HCT116 (cell line): ENCODE results near the gene IGF2R. TPM values are rescaled to one million over a fixed set of nuclear protein-coding genes. Genes with fewer than 3 reads are reported as not detected.

ENCODE experiments used
- ATAC-seq: fragments of 200-7000 bp; cut with Tn5 transposase; 2 replicates; pipeline ENCODE4 v1.9.1; 2020; ENCODE audit warnings: mild to moderate bottlenecking, moderate library complexity
- BruUV-seq: library from RNA; stranded (reverse); fragments of 400-500 nt; replicated peaks from 2 replicates; lab custom pipeline; 2021; lab: Mats Ljungman, UMichigan
- CTCF ChIA-PET: fragments of 300-600 bp; sonication (Branson Sonifier 250); formaldehyde crosslinking; loops from one replicate; lab custom pipeline; 2021; ENCODE audit warnings: antibody characterized with exemption; lab: Charles Lee
- POLR2A ChIA-PET: fragments of 300-600, 350-600 bp; sonication (Branson Sonifier 250); formaldehyde crosslinking; loops from one replicate; lab custom pipeline; 2021; ENCODE audit warnings: antibody characterized with exemption; lab: Charles Lee
- RAD21 ChIA-PET, 2 experiments: fragments of 300-600 bp; sonication (Branson Sonifier 250); formaldehyde crosslinking; loops; one replicate each; lab custom pipeline; 2023; ENCODE audit warnings: low total read pairs in 2 of 2; ENCODE audit not compliant: uncharacterized antibody in 2 of 2, unreplicated experiment in 2 of 2, low non-redundant PET in 1 of 2; lab: Charles Lee
- DNase-seq: peaks from one replicate; pipeline ENCODE4 v3.0.0-alpha.2; 2010; ENCODE audit warnings: low read depth, low spot score
- H2AFZ ChIP-seq: fragments of 200-600 bp; shearing (Covaris generic), sonication (generic); 2 replicates; pipeline ENCODE4 v1.6.1; 2017; ENCODE audit warnings: low read depth, mixed run types, mixed read lengths, antibody characterized with exemption, low read length; ENCODE audit not compliant: poor library complexity, severe bottlenecking
- H3K27ac ChIP-seq: 2 replicates; pipeline ENCODE4 v1.5.1; 2012; ENCODE audit warnings: low read depth, low read length
- H3K27me3 ChIP-seq: fragments of 200-600 bp; sonication (generic); 2 replicates; pipeline ENCODE4 v1.6.1; 2016; ENCODE audit warnings: mixed run types, low read length, mixed read lengths; ENCODE audit not compliant: insufficient read depth
- H3K36me3 ChIP-seq, 2 experiments: fragments of 200-500 bp in 1 of 2; fragments of 200-600 bp in 1 of 2; sonication (Bioruptor generic) in 1 of 2; sonication (generic) in 1 of 2; 2 replicates each; pipeline versions ENCODE4 v1.5.1 to v1.6.1; 2014 to 2016; ENCODE audit warnings: low read length in 2 of 2, inconsistent platforms in 1 of 2, mixed read lengths in 1 of 2, mixed run types in 1 of 2; ENCODE audit not compliant: insufficient read depth in 2 of 2, control insufficient read depth in 1 of 2
- H3K4me1 ChIP-seq, 2 experiments: fragments of 200-600 bp in 1 of 2; sonication (generic) in 1 of 2; 2 replicates each; pipeline versions ENCODE4 v1.5.1 to v1.6.1; 2012 to 2017; ENCODE audit warnings: low read length in 2 of 2, inconsistent platforms in 1 of 2, mild to moderate bottlenecking in 1 of 2, mixed read lengths in 1 of 2, mixed run types in 1 of 2, moderate library complexity in 1 of 2; ENCODE audit not compliant: insufficient read depth in 2 of 2, control insufficient read depth in 1 of 2
- H3K4me2 ChIP-seq: fragments of 200-600 bp; sonication (generic); 2 replicates; pipeline ENCODE4 v1.6.1; 2017; ENCODE audit warnings: mixed run types, low read length, mixed read lengths
- H3K4me3 ChIP-seq, 2 experiments: fragments of 200-600 bp in 1 of 2; sonication (generic) in 1 of 2; replicated peaks in 1 of 2; 2 replicates each; pipeline ENCODE4 v1.5.1; 2011 to 2016; ENCODE audit warnings: low read length in 2 of 2, control low read depth in 1 of 2, low read depth in 1 of 2, mild to moderate bottlenecking in 1 of 2, mixed read lengths in 1 of 2, mixed run types in 1 of 2
- H3K79me2 ChIP-seq: fragments of 200-600 bp; sonication (generic); 2 replicates; pipeline ENCODE4 v1.6.1; 2017; ENCODE audit warnings: mild to moderate bottlenecking, mixed run types, low read length, moderate library complexity, mixed read lengths; ENCODE audit not compliant: insufficient read depth
- H3K9ac ChIP-seq: fragments of 200-600 bp; sonication (generic); 2 replicates; pipeline ENCODE4 v1.6.1; 2016; ENCODE audit warnings: low read length, mixed read lengths
- H3K9me2 ChIP-seq: fragments of 200-600 bp; sonication (generic), shearing (Covaris generic); 2 replicates; pipeline ENCODE4 v1.6.1; 2017; ENCODE audit warnings: mixed run types, mild to moderate bottlenecking, moderate library complexity; ENCODE audit not compliant: insufficient read depth
- H3K9me3 ChIP-seq, 2 experiments: fragments of 200-500 bp in 1 of 2; fragments of 200-600 bp in 1 of 2; sonication (Bioruptor generic) in 1 of 2; sonication (generic) in 1 of 2; 2 replicates each; pipeline ENCODE4 v1.6.1; 2014 to 2017; ENCODE audit warnings: low read length in 2 of 2, mixed read lengths in 2 of 2, inconsistent platforms in 1 of 2, low read depth in 1 of 2, mild to moderate bottlenecking in 1 of 2, mixed run types in 1 of 2, moderate library complexity in 1 of 2; ENCODE audit not compliant: control insufficient read depth in 1 of 2, insufficient read depth in 1 of 2
- H4K20me1 ChIP-seq: fragments of 200-600 bp; sonication (generic), shearing (Covaris generic); 2 replicates; pipeline ENCODE4 v1.6.1; 2017; ENCODE audit warnings: mixed run types, mild to moderate bottlenecking, moderate library complexity; ENCODE audit not compliant: insufficient read depth
- CBX3 ChIP-seq: IDR thresholded peaks from 2 replicates; pipeline ENCODE4 v1.6.1; 2012; ENCODE audit warnings: low read depth
- CEBPB ChIP-seq: IDR thresholded peaks from 2 replicates; pipeline ENCODE4 v1.6.1; 2012; ENCODE audit warnings: low read depth
- ELF1 ChIP-seq: IDR thresholded peaks from 2 replicates; pipeline ENCODE4 v1.6.1; 2012; ENCODE audit warnings: low read depth, borderline replicate concordance
- EZH2 ChIP-seq: fragments of 200-600 bp; sonication (generic); IDR thresholded peaks from 2 replicates; pipeline ENCODE4 v1.6.1; 2017; ENCODE audit warnings: antibody characterized with exemption, mixed run types
- FOSL1 ChIP-seq: IDR thresholded peaks from 2 replicates; pipeline ENCODE4 v1.6.1; 2012; ENCODE audit warnings: low read depth
- JUND ChIP-seq: IDR thresholded peaks from 2 replicates; pipeline ENCODE4 v1.6.1; 2012
- POLR2AphosphoS5 ChIP-seq: IDR thresholded peaks from 2 replicates; pipeline ENCODE4 v1.6.1; 2011; ENCODE audit warnings: mild to moderate bottlenecking, low read depth, low read length, moderate library complexity
- RAD21 ChIP-seq: IDR thresholded peaks from 2 replicates; pipeline ENCODE4 v1.6.1; 2012; ENCODE audit warnings: low read depth, mild to moderate bottlenecking
- REST ChIP-seq: IDR thresholded peaks from 2 replicates; pipeline ENCODE4 v1.6.1; 2012; ENCODE audit warnings: low read depth
- SIN3A ChIP-seq: IDR thresholded peaks from 2 replicates; pipeline ENCODE4 v1.6.1; 2012; ENCODE audit warnings: low read depth
- SRF ChIP-seq: IDR thresholded peaks from 2 replicates; pipeline ENCODE4 v1.6.1; 2012; ENCODE audit warnings: low read depth
- TCF7L2 ChIP-seq: IDR thresholded peaks from 2 replicates; pipeline ENCODE4 v1.7.0; 2011; ENCODE audit warnings: borderline replicate concordance, inconsistent platforms; ENCODE audit not compliant: insufficient read depth, insufficient read length; ENCODE audit errors: extremely low read depth
- YY1 ChIP-seq: IDR thresholded peaks from 2 replicates; pipeline ENCODE4 v1.6.1; 2011; ENCODE audit warnings: low read length, low read depth, moderate library complexity, mild to moderate bottlenecking; ENCODE audit not compliant: insufficient replicate concordance; ENCODE audit errors: extremely low read depth
- ZFX ChIP-seq: fragments of 450-650 bp; IDR thresholded peaks from 2 replicates; pipeline ENCODE4 v1.6.1; 2017
- intact Hi-C: fragments of 100-400 bp; cut with micrococcal nuclease; formaldehyde crosslinking; loops from 2 replicates; pipeline ENCODE4 v1.10.0; 2022
- total RNA-seq: library from RNA; stranded (reverse); gene quantifications from one replicate; pipeline ENCODE4 v1.2.1, GENCODE V29; 2021; ENCODE audit not compliant: unreplicated experiment
- TF ChIP-seq, protein P1 (sequence below): IDR thresholded peaks from 2 replicates; pipeline ENCODE4 v1.6.1; 2012
- TF ChIP-seq, protein P2 (sequence below): IDR thresholded peaks from 2 replicates; pipeline ENCODE4 v1.6.1; 2011; ENCODE audit warnings: mild to moderate bottlenecking, low read length, moderate library complexity; ENCODE audit not compliant: insufficient replicate concordance; ENCODE audit errors: extremely low read depth

The IGF2R gene
- total RNA-seq, 1 experiment from 2014 or later, result 37.0 TPM

DNA sequence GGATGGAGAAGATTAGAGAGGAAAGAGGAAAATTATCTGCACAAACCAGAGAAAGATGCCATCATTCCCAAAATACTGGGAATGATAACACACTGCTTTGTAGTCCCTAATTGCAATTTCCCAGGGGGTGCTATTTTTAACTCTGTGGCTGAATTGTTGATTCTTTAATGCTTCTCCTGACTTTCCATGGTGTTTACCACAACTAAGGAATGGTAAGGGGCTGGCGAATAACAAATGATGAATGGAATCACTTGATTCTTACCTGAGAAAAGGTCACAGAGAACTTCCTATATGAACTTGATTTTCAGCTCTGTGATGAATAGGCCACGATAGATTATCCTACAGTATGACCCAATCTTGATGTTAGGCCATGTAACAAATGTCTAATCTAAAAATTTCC lies 22.0 kb upstream of the IGF2R start:
- no peak overlapping the region for H3K4me3 ChIP-seq
- no peaks in the 10 kb centered on the region for H3K36me3 ChIP-seq
- peaks cover 0 to 5% of the 10 kb centered on the region in 2 experiments; a peak in 2 of 4 replicates for H3K9me3 ChIP-seq
- H3K9me2 ChIP-seq, result no peaks in the 10 kb centered on the region
- ATAC-seq (no peak), DNase-seq (no peak)
- ChIA-PET RAD21 (no interaction called here), POLR2A (no interaction called here), CTCF (no interaction called here)
- H3K4me2 ChIP-seq, result no peak overlapping the region
- BruUV-seq, result no TSS peak
- H3K27me3 ChIP-seq, result no peaks in the 10 kb centered on the region
- no peak overlapping the region for H3K27ac ChIP-seq
- no peaks in the 10 kb centered on the region for H4K20me1 ChIP-seq
- H3K79me2 ChIP-seq, result no peaks in the 10 kb centered on the region
- H3K9ac ChIP-seq, result no peak overlapping the region
- intact Hi-C loops, result no loop called here
- TF ChIP-seq, protein P1, sequence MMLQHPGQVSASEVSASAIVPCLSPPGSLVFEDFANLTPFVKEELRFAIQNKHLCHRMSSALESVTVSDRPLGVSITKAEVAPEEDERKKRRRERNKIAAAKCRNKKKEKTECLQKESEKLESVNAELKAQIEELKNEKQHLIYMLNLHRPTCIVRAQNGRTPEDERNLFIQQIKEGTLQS, result no peak
- no peak for TF ChIP-seq CEBPB
- no peak for TF ChIP-seq SIN3A
- no peak for TF ChIP-seq REST
- no peak for TF ChIP-seq YY1
- no peak for TF ChIP-seq TCF7L2
- TF ChIP-seq EZH2, result no peak
- TF ChIP-seq POLR2AphosphoS5, result no peak
- no peak for TF ChIP-seq JUND
- TF ChIP-seq, protein P2, sequence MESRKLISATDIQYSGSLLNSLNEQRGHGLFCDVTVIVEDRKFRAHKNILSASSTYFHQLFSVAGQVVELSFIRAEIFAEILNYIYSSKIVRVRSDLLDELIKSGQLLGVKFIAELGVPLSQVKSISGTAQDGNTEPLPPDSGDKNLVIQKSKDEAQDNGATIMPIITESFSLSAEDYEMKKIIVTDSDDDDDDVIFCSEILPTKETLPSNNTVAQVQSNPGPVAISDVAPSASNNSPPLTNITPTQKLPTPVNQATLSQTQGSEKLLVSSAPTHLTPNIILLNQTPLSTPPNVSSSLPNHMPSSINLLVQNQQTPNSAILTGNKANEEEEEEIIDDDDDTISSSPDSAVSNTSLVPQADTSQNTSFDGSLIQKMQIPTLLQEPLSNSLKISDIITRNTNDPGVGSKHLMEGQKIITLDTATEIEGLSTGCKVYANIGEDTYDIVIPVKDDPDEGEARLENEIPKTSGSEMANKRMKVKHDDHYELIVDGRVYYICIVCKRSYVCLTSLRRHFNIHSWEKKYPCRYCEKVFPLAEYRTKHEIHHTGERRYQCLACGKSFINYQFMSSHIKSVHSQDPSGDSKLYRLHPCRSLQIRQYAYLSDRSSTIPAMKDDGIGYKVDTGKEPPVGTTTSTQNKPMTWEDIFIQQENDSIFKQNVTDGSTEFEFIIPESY, result no peak
- no peak for TF ChIP-seq RAD21
- no peak for TF ChIP-seq CBX3
- no peak for TF ChIP-seq ELF1
- TF ChIP-seq FOSL1, result no peak
- no peak for TF ChIP-seq SRF
- TF ChIP-seq ZFX, result no peak
- no peak overlapping the region for H2AFZ ChIP-seq
- no peaks in the 10 kb centered on the region for H3K4me1 ChIP-seq
